ENCODE data around the gene ZNF366.

- TF ChIP-seq, protein P1, sequence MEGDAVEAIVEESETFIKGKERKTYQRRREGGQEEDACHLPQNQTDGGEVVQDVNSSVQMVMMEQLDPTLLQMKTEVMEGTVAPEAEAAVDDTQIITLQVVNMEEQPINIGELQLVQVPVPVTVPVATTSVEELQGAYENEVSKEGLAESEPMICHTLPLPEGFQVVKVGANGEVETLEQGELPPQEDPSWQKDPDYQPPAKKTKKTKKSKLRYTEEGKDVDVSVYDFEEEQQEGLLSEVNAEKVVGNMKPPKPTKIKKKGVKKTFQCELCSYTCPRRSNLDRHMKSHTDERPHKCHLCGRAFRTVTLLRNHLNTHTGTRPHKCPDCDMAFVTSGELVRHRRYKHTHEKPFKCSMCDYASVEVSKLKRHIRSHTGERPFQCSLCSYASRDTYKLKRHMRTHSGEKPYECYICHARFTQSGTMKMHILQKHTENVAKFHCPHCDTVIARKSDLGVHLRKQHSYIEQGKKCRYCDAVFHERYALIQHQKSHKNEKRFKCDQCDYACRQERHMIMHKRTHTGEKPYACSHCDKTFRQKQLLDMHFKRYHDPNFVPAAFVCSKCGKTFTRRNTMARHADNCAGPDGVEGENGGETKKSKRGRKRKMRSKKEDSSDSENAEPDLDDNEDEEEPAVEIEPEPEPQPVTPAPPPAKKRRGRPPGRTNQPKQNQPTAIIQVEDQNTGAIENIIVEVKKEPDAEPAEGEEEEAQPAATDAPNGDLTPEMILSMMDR (IDR thresholded peaks at IDR 0.05; ENCODE audit: poor library complexity) = no peak
- no peak for TF ChIP-seq EZH2phosphoT487 (IDR thresholded peaks at IDR 0.05; ENCODE audit: low read depth, severe bottlenecking, unreplicated experiment)
Observed at GRCh38 chr5:72505016-72505415, 2.2 kb downstream of the ZNF366 start.
